Uterus (tissue), 4 donors: Measurements from ENCODE around the gene CACNA1C. TPM values are rescaled to one million over a fixed set of nuclear protein-coding genes. Genes with fewer than 3 reads are reported as not detected.

Experiments
- DNase-seq, 2 donors: peaks; one replicate each; pipeline ENCODE4 v3.0.0-alpha.2; 2019 to 2020
- H3K27ac ChIP-seq, 2 donors: fragments of 200-600 bp; sonication (generic); 1 replicate in 1 of 2; 2 replicates in 1 of 2; pipeline ENCODE4 v1.5.1; 2016 to 2018
- H3K27me3 ChIP-seq, 2 donors: fragments of 200-600 bp; sonication (generic); one replicate each; pipeline ENCODE4 v1.5.1; 2018 to 2019; ENCODE audit warnings: control low read depth in 1 of 2
- H3K36me3 ChIP-seq, 2 donors: fragments of 200-600 bp; sonication (generic); one replicate each; pipeline ENCODE4 v1.5.1; 2019; ENCODE audit warnings: control low read depth in 1 of 2
- H3K4me1 ChIP-seq, 2 donors: fragments of 200-600 bp; sonication (generic); one replicate each; pipeline ENCODE4 v1.5.1; 2018 to 2019; ENCODE audit warnings: control low read depth in 1 of 2
- H3K4me3 ChIP-seq, 2 donors: fragments of 200-600 bp; sonication (generic); 1 replicate in 1 of 2; 2 replicates in 1 of 2; pipeline ENCODE4 v1.5.1; 2018 to 2019; ENCODE audit warnings: mild to moderate bottlenecking in 1 of 2
- H3K9me3 ChIP-seq, 2 donors: fragments of 200-600 bp; sonication (generic); one replicate each; pipeline ENCODE4 v1.5.1; 2019; ENCODE audit warnings: control low read depth in 1 of 2
- CTCF ChIP-seq, 4 experiments: fragments of 200-600 bp in 2 of 4; fragments of 450-650 bp in 2 of 4; sonication (generic) in 2 of 4; IDR thresholded peaks; one replicate each; pipeline ENCODE4 v1.5.1; 2016 to 2019; ENCODE audit warnings: antibody characterized with exemption in 4 of 4, mild to moderate bottlenecking in 2 of 4, moderate library complexity in 1 of 4
- POLR2A ChIP-seq, 2 donors: fragments of 450-650 bp; IDR thresholded peaks; one replicate each; pipeline ENCODE4 v1.6.1; 2016; ENCODE audit warnings: antibody characterized with exemption in 2 of 2, mild to moderate bottlenecking in 1 of 2, moderate library complexity in 1 of 2
- intact Hi-C: fragments of 100-400 bp; cut with DNase I; formaldehyde crosslinking; loops from one replicate; pipeline ENCODE4 v1.15.1; 2023; ENCODE audit warnings: low total_unique reads
- total RNA-seq, 4 donors: library from RNA; depleted of rRNA in 3 of 4; stranded (reverse); fragments of >200 nt in 3 of 4; gene quantifications; one replicate each; pipeline versions ENCODE4 v1.1.0 to v1.2.4, GENCODE V29; 2014 to 2023
- donor health status: DM: yes; HTN: yes; CAD: no.

CACNA1C gene
- total RNA-seq, 4 donors from 2014 or later: 15.9 to 121 (median 32.1) TPM

- Histone ChIP-seq H3K27me3 (no peaks in the 10 kb centered on the region), H3K27ac (peak overlapping the region in 1 of 2 donors; percentile 7), H3K4me3 (no peak overlapping the region), H3K4me1 (peaks cover 0 to 11% of the 10 kb centered on the region in 2 donors), H3K36me3 (no peaks in the 10 kb centered on the region), H3K9me3 (no peaks in the 10 kb centered on the region)
- DNase-seq: no peak
- no peak for TF ChIP-seq CTCF (IDR thresholded peaks at IDR 0.05)
- no peak for TF ChIP-seq POLR2A (IDR thresholded peaks at IDR 0.05)
- intact Hi-C loops: no loop called here
Measured at GRCh38 chr12:2114071-2114470, 61.3 kb downstream of the CACNA1C start.

DNA sequence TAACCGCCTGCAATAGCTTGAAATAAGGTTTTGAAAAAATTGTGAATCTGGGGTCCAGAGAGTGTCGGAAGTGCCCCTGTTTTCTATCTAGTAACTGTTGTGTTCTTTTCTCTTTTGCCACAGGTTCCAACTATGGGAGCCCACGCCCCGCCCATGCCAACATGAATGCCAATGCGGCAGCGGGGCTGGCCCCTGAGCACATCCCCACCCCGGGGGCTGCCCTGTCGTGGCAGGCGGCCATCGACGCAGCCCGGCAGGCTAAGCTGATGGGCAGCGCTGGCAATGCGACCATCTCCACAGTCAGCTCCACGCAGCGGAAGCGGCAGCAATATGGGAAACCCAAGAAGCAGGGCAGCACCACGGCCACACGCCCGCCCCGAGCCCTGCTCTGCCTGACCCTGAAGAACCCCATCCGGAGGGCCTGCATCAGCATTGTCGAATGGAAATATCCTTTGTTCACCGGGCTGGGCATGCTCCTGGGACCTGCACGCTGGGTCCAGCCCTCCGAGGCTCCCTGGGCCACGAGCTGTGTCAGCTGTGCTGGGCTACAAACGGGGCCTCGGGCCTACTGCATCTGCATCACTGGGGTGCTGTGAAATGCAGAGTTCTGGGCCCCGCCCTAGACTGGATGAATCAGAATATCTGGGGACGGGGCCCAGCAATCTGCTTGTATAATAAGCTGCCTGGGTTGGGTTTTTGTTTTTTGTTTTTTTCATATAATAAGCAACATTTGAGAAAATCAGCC lies 62.5 kb downstream of the CACNA1C start:
- Histone ChIP-seq H3K9me3 (no peaks in the 10 kb centered on the region), H3K27ac (no peak overlapping the region), H3K36me3 (no peaks in the 10 kb centered on the region), H3K4me3 (no peak overlapping the region), H3K27me3 (no peaks in the 10 kb centered on the region), H3K4me1 (peaks cover 0 to 11% of the 10 kb centered on the region in 2 donors)
- TF ChIP-seq CTCF (IDR thresholded peaks at IDR 0.05) (no peak), POLR2A (IDR thresholded peaks at IDR 0.05) (no peak)
- intact Hi-C loops: no loop called here
- DNase-seq: no peak

- peak in 1 of 2 donors; percentile 15 for DNase-seq
- Histone ChIP-seq H3K36me3 (no peaks in the 10 kb centered on the region), H3K27me3 (no peaks in the 10 kb centered on the region), H3K9me3 (no peaks in the 10 kb centered on the region), H3K4me3 (no peak overlapping the region), H3K4me1 (peaks cover 0 to 11% of the 10 kb centered on the region in 2 donors), H3K27ac (peak overlapping the region; percentile 19 to 82)
- intact Hi-C loops: no loop called here
- TF ChIP-seq CTCF (IDR thresholded peaks at IDR 0.05): no peak
- no peak for TF ChIP-seq POLR2A (IDR thresholded peaks at IDR 0.05)
Measured at GRCh38 chr12:2117541-2117940, 64.8 kb downstream of the CACNA1C start.

- intact Hi-C loops: no loop called here
- DNase-seq: peak in 1 of 2 donors; percentile 10
- H3K4me1 ChIP-seq: peaks cover 0 to 11% of the 10 kb centered on the region in 2 donors
- H3K36me3 ChIP-seq: no peaks in the 10 kb centered on the region
- H3K4me3 ChIP-seq: no peak overlapping the region
- H3K27me3 ChIP-seq: no peaks in the 10 kb centered on the region
- H3K9me3 ChIP-seq: no peaks in the 10 kb centered on the region
- peak overlapping the region; percentile 52 to 82 for H3K27ac ChIP-seq
- TF ChIP-seq POLR2A (IDR thresholded peaks at IDR 0.05) (no peak), CTCF (IDR thresholded peaks at IDR 0.05) (no peak)
Measured at GRCh38 chr12:2118061-2118460, 65.3 kb downstream of the CACNA1C start.

DNA sequence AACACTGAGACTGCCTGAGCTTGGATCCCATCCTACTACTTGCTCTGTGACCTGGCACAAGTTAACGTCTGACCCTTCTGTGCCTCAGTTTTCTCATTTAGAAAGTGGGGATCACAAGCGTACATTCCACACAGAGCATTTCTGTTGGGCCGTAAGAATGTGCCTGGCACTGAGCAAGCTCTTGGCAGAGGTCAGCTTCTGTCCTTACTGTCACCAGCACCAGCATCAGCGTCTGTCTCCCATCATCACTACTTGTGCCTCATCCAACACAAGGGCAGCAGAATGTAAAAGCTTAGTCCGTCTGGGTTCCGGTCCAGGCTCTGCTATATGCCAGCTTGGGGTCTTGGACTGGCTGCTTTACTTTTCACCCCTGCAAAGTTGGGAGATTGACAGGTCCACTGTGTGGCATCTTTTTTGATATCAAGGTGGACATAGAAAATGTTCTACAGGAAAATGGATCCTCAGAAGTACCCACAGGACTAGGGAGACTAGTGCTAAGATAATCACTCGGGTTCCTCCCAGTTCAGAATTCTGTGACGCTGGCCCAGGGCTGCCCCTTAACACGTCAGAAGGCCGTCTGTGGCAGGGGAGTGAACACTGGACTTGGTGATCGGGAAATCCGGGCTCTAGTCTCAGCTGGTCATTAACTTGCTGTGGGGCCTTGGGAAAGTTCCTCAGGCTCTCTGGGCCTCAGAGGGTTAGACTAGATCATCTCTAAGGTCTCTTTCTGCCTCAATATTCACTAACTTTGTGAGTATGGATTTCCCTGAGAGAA lies 65.9 kb downstream of the CACNA1C start:
- H3K27ac ChIP-seq: peak overlapping the region; percentile 52 to 82
- peaks cover 0 to 11% of the 10 kb centered on the region in 2 donors for H3K4me1 ChIP-seq
- H3K36me3 ChIP-seq: no peaks in the 10 kb centered on the region
- no peak overlapping the region for H3K4me3 ChIP-seq
- H3K9me3 ChIP-seq: no peaks in the 10 kb centered on the region
- no peaks in the 10 kb centered on the region for H3K27me3 ChIP-seq
- DNase-seq: peak in 1 of 2 donors; percentile 8
- no peak for TF ChIP-seq POLR2A (IDR thresholded peaks at IDR 0.05)
- intact Hi-C loops: no loop called here
